GM19035 (cell line): ENCODE measurements around the gene LRRC56.

Experiments
- ATAC-seq: cut with Tn5 transposase; IDR thresholded peaks from one replicate; pipeline ENCODE4 v1.9.1; 2021; ENCODE audit not compliant: unreplicated experiment

Gene LRRC56

GRCh38 chr11:592501-592900 lies 55.2 kb downstream of the LRRC56 start:
- no peak for ATAC-seq

- ATAC-seq: no peak
These were observed 55.6 kb downstream of the LRRC56 start for GRCh38 chr11:592918-593317.

- ATAC-seq: no peak
These were observed 56.0 kb downstream of the LRRC56 start for GRCh38 chr11:593347-593746.

GRCh38 chr11:595400-595799 lies 58.1 kb downstream of the LRRC56 start:
- no peak for ATAC-seq

GRCh38 chr11:596374-596773 lies 59.0 kb downstream of the LRRC56 start:
- no peak for ATAC-seq

GRCh38 chr11:597166-597725 lies 59.9 kb downstream of the LRRC56 start:
- ATAC-seq: no peak

- ATAC-seq: no peak
These were observed 60.8 kb downstream of the LRRC56 start for GRCh38 chr11:598005-598680.

GRCh38 chr11:601573-602245 lies 64.4 kb downstream of the LRRC56 start:
- no peak for ATAC-seq

GRCh38 chr11:603154-603553 lies 65.8 kb downstream of the LRRC56 start:
- no peak for ATAC-seq
